Breast epithelium (tissue), 3 donors: ENCODE data around the gene IFI30.

Experiments used
- CTCF ChIP-seq, 3 donors: fragments of 450-650 bp; IDR thresholded peaks; one replicate each; pipeline ENCODE4 v1.5.1; 2016 to 2017; ENCODE audit warnings: antibody characterized with exemption in 3 of 3, mild to moderate bottlenecking in 3 of 3, moderate library complexity in 3 of 3
- POLR2A ChIP-seq: fragments of 450-650 bp; IDR thresholded peaks from one replicate; pipeline ENCODE4 v1.6.1; 2016; ENCODE audit warnings: antibody characterized with exemption, mild to moderate bottlenecking, moderate library complexity

- no peak for TF ChIP-seq POLR2A
- TF ChIP-seq CTCF (IDR thresholded peaks at IDR 0.05) = no peak
These were observed 29.7 kb upstream of the IFI30 start for GRCh38 chr19:18143902-18144301.
